DMS79 treated with DMSO at 0.1 percent for 48 hours (cell line): Measurements from ENCODE around the gene LAMP1.
"Not testable (repeated sequence)": the region's sequence is repeated elsewhere in the genome, so short reads cannot be mapped to it uniquely, and the experiment has no call there.

ENCODE experiments used
- DNase-seq: peaks from one replicate; lab custom pipeline; 2025; lab: John Stamatoyannopoulos, UW

The LAMP1 gene

GRCh38 chr13:113327766-113328471 is 30.9 kb downstream of the LAMP1 start:
- DNase-seq: no peak

GRCh38 chr13:113328851-113329250 is 31.8 kb downstream of the LAMP1 start:
- no peak for DNase-seq

GRCh38 chr13:113329656-113330312 is 32.7 kb downstream of the LAMP1 start:
- DNase-seq: no peak

GRCh38 chr13:113332615-113333014 is 35.6 kb downstream of the LAMP1 start:
- DNase-seq: no peak

- DNase-seq: no peak
Measured at GRCh38 chr13:113333076-113333475, 36.0 kb downstream of the LAMP1 start.

- DNase-seq: no peak
Measured at GRCh38 chr13:113337556-113337955, 40.5 kb downstream of the LAMP1 start.

- DNase-seq: no peak
Measured at GRCh38 chr13:113337976-113338375, 40.9 kb downstream of the LAMP1 start.

GRCh38 chr13:113338451-113338850 is 41.4 kb downstream of the LAMP1 start:
- DNase-seq: no peak

GRCh38 chr13:113342820-113343691 is 46.0 kb downstream of the LAMP1 start:
- no peak for DNase-seq

- no peak for DNase-seq
Measured at GRCh38 chr13:113343692-113343968, 46.6 kb downstream of the LAMP1 start.

- DNase-seq: no peak
Measured at GRCh38 chr13:113345486-113345885, 48.4 kb downstream of the LAMP1 start.

GRCh38 chr13:113347736-113348225 is 50.7 kb downstream of the LAMP1 start:
- DNase-seq: not testable (repeated sequence)

GRCh38 chr13:113348591-113348990 is 51.6 kb downstream of the LAMP1 start:
- DNase-seq: no peak

- DNase-seq: no peak
Measured at GRCh38 chr13:113349050-113349449, 52.0 kb downstream of the LAMP1 start.

- DNase-seq: no peak
Measured at GRCh38 chr13:113349491-113349890, 52.5 kb downstream of the LAMP1 start.

- no peak for DNase-seq
Measured at GRCh38 chr13:113350065-113350937, 53.3 kb downstream of the LAMP1 start.

GRCh38 chr13:113350938-113351335 is 53.9 kb downstream of the LAMP1 start:
- no peak for DNase-seq

GRCh38 chr13:113351514-113352026 is 54.5 kb downstream of the LAMP1 start:
- DNase-seq: no peak

GRCh38 chr13:113353254-113353653 is 56.2 kb downstream of the LAMP1 start:
- no peak for DNase-seq

GRCh38 chr13:113354831-113355610 is 58.0 kb downstream of the LAMP1 start:
- DNase-seq: no peak

GRCh38 chr13:113355621-113356020 is 58.6 kb downstream of the LAMP1 start:
- DNase-seq: no peak
